Prostate gland (tissue), 2 donors: ENCODE results near the gene SNX4.

Source experiments
- POLR2AphosphoS5 ChIP-seq: sonication (generic); formaldehyde crosslinking; IDR thresholded peaks from one replicate; pipeline ENCODE4 v1.6.1; 2017; ENCODE audit warnings: antibody characterized with exemption
- TF ChIP-seq, protein P1 (sequence below), 4 experiments: fragments of 200-600 bp in 2 of 4; fragments of 450-650 bp in 2 of 4; sonication (generic) in 2 of 4; IDR thresholded peaks; 1 replicate in 3 of 4; 2 replicates in 1 of 4; pipeline ENCODE4 v1.5.1; 2016 to 2019; ENCODE audit warnings: antibody characterized with exemption in 4 of 4, mild to moderate bottlenecking in 2 of 4, moderate library complexity in 2 of 4

- TF ChIP-seq POLR2AphosphoS5, result no peak
- TF ChIP-seq, protein P1, sequence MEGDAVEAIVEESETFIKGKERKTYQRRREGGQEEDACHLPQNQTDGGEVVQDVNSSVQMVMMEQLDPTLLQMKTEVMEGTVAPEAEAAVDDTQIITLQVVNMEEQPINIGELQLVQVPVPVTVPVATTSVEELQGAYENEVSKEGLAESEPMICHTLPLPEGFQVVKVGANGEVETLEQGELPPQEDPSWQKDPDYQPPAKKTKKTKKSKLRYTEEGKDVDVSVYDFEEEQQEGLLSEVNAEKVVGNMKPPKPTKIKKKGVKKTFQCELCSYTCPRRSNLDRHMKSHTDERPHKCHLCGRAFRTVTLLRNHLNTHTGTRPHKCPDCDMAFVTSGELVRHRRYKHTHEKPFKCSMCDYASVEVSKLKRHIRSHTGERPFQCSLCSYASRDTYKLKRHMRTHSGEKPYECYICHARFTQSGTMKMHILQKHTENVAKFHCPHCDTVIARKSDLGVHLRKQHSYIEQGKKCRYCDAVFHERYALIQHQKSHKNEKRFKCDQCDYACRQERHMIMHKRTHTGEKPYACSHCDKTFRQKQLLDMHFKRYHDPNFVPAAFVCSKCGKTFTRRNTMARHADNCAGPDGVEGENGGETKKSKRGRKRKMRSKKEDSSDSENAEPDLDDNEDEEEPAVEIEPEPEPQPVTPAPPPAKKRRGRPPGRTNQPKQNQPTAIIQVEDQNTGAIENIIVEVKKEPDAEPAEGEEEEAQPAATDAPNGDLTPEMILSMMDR (IDR thresholded peaks at IDR 0.05), result no peak
These were observed 79.0 kb downstream of the SNX4 start for GRCh38 chr3:125440970-125441369.
